ENCODE data around the gene PRMT7.
"Not testable (repeated sequence)": the region's sequence is repeated elsewhere in the genome, so short reads cannot be mapped to it uniquely, and the experiment has no call there.

The PRMT7 gene

GRCh38 chr16:68283801-68284598 lies 26.8 kb upstream of the PRMT7 start:
- no peak for DNase-seq (ENCODE audit: low spot score)

- no peak for DNase-seq (ENCODE audit: low spot score)
Observed at GRCh38 chr16:68284847-68285246, 26.0 kb upstream of the PRMT7 start.

GRCh38 chr16:68285683-68286082 lies 25.1 kb upstream of the PRMT7 start:
- no peak for DNase-seq (ENCODE audit: low spot score)

DNA sequence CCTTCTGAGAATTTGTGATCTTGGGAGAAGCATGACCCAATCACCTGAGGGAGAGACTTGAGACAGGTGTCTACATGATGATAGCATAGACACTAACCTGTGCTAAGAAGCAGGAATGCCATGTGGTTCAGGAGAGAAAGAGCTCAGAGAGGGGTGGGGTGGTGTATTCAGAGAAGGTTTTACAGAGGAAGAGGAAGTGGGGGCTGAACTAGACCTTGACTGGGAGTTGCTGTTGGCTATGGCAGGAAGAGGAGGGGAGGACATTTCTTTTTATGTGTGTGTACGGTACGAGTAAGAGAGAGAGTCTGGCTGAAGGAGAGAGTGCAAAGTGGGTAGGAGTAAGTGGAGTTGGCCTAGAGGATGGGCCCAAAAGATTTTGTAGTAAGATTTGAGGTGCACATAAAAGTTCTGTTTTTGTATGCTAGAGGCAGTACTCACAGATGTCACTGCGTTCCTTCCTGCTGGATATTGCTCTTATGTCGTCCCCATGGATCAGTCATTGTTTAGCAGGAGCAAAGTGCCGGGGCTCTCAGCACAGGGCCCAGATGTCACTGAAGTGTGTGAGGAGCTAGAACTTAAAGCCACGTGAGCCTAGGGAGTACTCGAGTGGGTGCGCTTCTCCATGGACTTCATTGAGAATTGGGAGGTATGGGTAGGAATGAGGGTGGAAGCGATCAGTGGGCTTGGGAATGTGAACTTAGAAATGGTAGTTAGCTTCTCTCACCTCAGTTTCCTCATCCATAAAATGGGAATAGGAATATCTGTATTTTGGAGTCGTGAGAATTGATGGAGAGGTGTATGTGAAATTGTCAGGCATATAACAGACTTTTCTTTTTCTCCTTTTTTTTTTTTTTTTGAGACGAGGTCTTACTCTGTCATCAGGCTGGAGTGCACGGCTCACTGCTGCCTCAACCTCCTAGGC lies 24.4 kb upstream of the PRMT7 start:
- DNase-seq (ENCODE audit: low spot score): peak; percentile 50

DNA sequence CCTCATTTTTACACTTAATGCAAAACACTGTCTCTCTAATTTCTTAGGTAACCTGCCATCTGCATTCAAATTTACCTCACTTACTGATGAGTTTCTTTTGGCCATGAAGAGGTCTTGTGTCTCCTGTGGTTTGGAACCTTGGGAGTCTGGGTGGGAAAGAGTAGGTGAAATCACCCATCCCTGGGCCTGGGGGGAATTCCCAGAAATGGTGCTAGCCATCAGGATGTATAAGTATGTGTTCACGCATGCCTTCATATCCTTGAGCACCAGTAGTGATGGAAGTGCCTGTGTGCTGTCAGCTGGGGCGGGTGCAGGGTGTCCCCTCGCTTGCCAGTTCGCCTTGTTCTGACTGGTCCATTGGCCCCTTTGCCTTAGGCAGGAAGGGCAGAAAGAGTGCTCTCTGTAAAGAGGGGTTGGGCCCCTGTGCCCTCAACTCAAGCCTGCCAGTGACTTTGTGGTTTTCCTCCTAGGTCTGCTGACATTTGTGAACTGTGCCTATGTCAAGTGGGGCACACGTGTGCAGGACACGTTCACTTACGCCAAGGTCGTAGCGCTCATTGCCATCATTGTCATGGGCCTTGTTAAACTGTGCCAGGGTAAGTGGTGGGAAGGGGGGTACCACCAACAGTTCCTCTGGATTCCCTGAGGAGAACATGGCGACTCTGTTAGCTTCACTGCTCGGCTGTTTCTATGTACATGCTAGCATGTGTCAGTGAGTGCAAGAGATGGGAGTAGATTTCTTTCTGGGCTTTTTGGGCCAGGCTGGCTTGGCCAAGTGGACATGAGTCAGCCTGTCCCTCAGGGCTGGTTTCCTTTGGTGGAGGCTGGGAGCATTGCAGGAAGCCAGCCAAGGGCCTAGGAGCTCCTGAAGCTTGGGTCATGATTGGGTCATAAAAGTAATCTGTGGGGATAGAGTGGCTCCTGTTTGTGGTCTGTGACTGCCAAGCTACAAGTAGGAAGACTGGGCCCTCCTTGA lies 23.3 kb upstream of the PRMT7 start:
- peak; percentile 44 for DNase-seq (ENCODE audit: low spot score)

DNA sequence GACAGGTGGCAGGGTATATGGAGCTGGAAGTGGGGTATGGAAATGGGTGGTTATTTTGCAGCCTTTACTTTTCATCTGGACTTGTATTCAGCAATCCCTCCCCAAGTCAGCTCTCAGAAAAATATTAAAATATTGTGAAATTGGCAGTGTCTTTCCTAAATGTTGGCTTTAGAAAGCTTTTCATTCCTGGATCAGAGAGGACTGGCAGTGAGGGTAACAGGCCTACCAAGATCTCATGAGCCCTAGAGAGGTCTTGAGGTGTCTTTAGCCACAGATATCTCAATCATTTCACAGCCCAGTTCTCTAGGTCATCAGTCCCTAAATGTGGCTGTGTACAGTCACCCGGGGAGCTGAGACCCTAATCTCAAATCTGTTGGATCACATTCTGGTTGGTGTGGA lies 22.6 kb upstream of the PRMT7 start:
- DNase-seq (ENCODE audit: low spot score): no peak

DNA sequence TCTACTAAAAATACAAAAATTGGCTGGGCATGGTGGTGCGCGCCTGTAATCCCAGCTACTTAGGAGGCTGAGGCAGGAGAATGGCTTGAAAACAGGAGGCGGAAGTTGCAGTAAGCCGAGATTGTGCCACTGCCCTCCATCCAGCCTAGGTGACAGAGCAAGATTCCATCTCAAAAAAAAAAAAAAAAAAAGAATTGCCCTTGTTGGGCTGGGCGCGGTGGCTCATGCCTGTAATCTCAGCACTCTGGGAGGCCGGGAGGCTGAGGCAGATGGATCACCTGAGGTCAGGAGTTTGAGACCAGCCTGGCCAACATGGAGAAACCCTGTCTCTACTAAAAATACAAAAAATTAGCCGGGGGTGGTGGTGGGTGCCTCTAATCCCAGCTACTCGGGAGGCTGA lies 22.0 kb upstream of the PRMT7 start:
- DNase-seq (ENCODE audit: low spot score): not testable (repeated sequence)

- DNase-seq (ENCODE audit: low spot score): no peak
Observed at GRCh38 chr16:68289202-68289601, 21.6 kb upstream of the PRMT7 start.

GRCh38 chr16:68289621-68290329 lies 21.0 kb upstream of the PRMT7 start:
- DNase-seq (ENCODE audit: low spot score): no peak

DNA sequence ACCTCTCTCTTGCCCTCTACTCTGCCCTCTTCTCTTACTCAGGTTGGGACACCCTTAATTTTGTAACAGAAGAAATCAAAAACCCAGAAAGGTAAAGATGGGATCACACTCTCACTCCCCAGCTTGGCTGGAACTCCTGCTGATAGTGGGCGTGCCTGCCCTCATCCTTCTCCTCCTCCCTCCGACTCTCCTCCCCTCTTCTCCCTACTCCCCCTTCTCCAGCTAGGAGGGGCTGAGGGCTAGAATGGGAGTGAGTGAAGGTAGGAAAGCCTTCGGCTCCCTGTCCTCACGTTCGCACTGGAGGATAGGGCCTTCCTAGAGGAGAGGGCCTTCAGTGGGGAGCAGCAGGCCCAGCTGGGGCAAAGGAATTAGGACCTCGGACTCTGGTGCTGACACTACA lies 20.4 kb upstream of the PRMT7 start:
- DNase-seq (ENCODE audit: low spot score): no peak

DNA sequence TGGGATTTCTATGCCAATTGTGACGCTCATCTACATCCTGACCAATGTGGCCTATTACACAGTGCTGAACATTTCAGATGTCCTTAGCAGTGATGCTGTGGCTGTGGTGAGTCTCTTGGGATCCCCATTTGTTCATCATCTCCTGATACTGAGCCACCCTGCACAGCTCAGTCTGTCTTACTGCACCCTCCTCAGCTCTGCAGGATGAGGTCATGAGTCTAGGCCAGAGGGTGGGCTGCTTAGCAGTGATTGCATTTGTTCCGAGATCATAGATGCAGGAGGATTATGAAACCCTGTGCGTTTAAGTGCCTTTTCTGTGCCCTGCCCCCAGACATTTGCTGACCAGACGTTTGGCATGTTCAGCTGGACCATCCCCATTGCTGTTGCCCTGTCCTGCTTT lies 19.6 kb upstream of the PRMT7 start:
- no peak for DNase-seq (ENCODE audit: low spot score)

GRCh38 chr16:68292425-68292824 lies 18.4 kb upstream of the PRMT7 start:
- no peak for DNase-seq (ENCODE audit: low spot score)

DNA sequence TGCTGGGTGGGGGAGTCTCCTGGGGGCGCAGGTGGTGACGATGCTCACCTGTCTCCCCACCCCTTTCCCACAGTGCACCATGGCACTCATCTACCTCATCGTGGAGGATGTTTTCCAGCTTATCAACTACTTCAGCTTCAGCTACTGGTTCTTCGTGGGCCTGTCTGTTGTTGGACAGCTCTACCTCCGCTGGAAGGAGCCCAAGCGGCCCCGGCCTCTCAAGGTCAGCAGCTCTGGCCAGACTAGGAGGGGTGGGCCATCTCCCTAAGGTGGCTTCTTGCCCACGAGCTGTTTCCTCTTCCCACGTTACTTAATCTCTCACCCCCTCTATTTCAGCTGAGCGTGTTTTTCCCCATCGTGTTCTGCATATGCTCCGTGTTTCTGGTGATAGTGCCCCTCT lies 14.5 kb upstream of the PRMT7 start:
- DNase-seq (ENCODE audit: low spot score): no peak

DNA sequence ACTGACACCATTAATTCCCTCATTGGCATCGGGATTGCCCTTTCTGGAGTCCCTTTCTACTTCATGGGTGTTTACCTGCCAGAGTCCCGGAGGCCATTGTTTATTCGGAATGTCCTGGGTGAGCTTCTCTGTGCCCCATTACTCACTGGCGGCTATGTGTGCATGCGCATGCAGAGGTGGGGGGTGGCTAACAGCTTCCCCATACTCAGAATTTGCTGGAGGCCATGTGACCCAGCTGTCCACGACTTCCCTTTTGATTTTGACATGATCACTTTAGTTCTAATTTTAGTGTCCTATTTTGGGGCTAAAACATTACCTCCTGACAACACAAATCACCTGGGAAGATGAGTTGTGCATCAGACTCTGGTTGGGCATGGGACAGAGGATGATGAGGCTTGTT lies 14.1 kb upstream of the PRMT7 start:
- DNase-seq (ENCODE audit: low spot score): no peak

- DNase-seq (ENCODE audit: low spot score): no peak
Observed at GRCh38 chr16:68297908-68298307, 12.9 kb upstream of the PRMT7 start.

DNA sequence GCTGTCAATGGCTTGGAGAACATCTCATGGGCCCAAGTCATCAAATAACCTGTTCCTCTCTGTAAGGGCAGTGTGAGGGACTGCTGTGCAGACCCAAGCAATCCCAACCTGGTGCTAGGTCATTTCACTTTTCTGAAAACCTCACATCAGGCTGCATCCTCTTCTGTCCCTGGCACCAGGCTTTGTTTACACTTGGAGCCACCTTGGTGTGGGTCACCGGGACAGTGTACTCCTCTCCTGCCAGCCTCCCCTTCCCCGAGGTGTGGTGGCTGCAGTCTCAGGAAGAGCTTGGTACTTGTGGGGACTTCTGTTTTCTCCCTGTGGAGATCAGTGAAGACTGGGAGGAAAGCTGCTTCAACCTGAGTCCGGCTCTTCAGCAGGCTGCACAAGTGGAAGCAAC lies 12.5 kb upstream of the PRMT7 start:
- DNase-seq (ENCODE audit: low spot score): no peak

GRCh38 chr16:68298907-68299561 lies 11.8 kb upstream of the PRMT7 start:
- DNase-seq (ENCODE audit: low spot score): no peak

DNA sequence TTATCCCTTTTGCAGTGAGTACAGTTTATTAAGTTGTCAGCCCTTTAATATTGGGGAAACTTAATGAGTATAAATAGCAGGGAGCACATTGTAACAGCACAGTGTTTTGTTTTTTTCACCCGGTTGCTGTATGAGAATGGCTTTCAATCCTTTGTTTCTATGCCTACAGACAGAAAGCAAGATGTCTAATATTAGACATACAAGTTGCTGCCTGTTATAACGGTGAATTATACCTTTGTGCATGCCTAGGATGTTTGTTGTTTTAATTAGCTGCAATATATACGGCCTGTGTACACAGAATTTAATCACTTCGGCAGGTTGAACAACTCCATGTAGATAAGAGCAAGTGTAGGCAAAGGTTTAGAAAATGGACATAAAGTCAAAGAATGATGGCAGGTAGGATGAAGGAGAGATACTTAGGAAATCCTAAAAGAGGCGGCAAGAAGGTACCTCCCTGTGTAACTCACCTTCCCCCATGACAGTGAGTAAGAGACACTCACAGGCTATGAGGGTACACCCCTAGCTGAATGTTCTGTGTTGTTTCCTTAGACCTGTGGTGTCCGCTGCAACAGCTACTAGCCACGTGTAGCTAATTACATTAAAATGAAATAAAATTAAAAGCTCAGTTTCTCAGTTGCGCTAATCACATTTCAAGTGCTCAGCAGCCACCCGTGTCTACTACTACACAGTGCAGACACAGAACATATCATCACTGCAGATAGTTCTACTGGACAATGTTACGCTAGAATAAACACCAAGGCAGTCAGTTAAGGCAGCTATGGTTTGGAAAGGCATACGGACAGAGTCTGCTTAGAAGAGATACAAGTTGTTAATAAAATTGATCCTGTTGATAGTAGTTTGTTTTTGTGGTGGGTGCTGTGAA lies 11.0 kb upstream of the PRMT7 start:
- DNase-seq (ENCODE audit: low spot score): no peak

DNA sequence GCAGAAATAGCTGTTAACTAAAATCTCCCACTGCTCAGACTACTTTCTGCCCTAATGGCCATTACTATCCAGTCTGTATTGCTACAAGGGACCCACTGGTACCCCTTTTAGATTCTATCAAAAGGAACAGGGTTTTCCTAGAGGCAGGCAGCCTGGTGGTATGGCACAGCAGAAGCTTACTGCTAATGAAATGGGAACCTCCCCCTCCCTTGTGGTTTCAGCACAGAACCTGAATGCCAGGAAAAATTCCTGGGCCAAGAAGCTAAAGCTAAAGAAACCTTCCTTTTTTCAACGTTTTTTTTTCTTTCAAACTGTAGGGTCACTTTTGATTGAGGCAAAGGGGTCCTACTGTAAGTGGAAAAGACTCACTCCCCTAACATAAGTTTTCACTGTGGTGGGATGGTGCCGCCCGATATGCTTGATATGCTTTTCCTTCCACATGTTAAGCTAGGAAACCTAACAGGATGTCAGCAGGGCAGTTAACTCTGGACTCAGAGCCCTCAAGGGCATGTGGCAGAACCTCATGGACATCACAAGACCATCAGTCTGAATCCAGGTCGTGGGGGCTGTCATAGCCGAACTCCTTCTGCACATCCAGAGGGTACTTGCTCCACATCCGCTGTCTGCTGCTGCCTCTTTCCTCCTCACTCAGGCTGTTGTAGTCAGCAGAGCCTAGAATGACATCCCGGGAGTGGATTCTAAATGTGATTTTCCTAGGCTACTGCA lies 9.9 kb upstream of the PRMT7 start:
- DNase-seq (ENCODE audit: low spot score): no peak

All from activated CD4-positive, alpha-beta T cell treated with anti-CD3 and anti-CD28 coated beads, Interleukin-2, Interleukin-4, amounts not matched to agents 100 ng/mL and 50 ng/mL, durations not matched to agents 16 hours and 8 hours (primary cell).